H1 (cell line): ENCODE data around the gene CYP2C19. TPM values are rescaled to one million over a fixed set of nuclear protein-coding genes. Genes with fewer than 3 reads are reported as not detected.

Source experiments
- CTCF ChIA-PET: fragments of 300-600 bp; sonication (Branson Sonifier 250); formaldehyde crosslinking; loops from one replicate; lab custom pipeline; 2021; ENCODE audit not compliant: partially characterized antibody; lab: Charles Lee
- POLR2A ChIA-PET: fragments of 300-600 bp; sonication (Branson Sonifier 250); formaldehyde crosslinking; loops from one replicate; lab custom pipeline; 2021; ENCODE audit warnings: inconsistent platforms; ENCODE audit not compliant: partially characterized antibody; lab: Charles Lee
- DNase-seq, 2 experiments: peaks; one replicate each; pipeline versions ENCODE4 v3.0.0 to v3.0.0-alpha.2; 2010 to 2022; ENCODE audit warnings: low spot score in 2 of 2, low read depth in 1 of 2, mixed read lengths in 1 of 2
- FAIRE-seq: peaks from 2 replicates; lab custom pipeline; 2011; peaks lifted over from hg19 to GRCh38; lab: Jason Lieb, UNC
- H2AFZ ChIP-seq: 2 replicates; pipeline ENCODE4 v1.8.1; 2012; ENCODE audit warnings: low read length, inconsistent platforms
- H2AK5ac ChIP-seq: 2 replicates; pipeline ENCODE4 v1.6.1; 2013; ENCODE audit warnings: low read depth, low read length
- H2BK120ac ChIP-seq: replicated peaks from 2 replicates; pipeline ENCODE3; 2013; ENCODE audit warnings: low read depth, low read length, inconsistent platforms
- H2BK12ac ChIP-seq: 2 replicates; pipeline ENCODE4 v1.6.1; 2013; ENCODE audit warnings: low read depth, low read length
- H2BK15ac ChIP-seq: 2 replicates; pipeline ENCODE4 v1.6.1; 2013; ENCODE audit warnings: low read length
- H2BK20ac ChIP-seq: 2 replicates; pipeline ENCODE4 v1.6.1; 2013; ENCODE audit warnings: low read length
- H2BK5ac ChIP-seq: 2 replicates; pipeline ENCODE4 v1.6.1; 2013; ENCODE audit warnings: low read depth, low read length
- H3K14ac ChIP-seq: 2 replicates; pipeline ENCODE4 v1.6.1; 2013; ENCODE audit warnings: inconsistent platforms; ENCODE audit not compliant: insufficient read length
- H3K18ac ChIP-seq: 2 replicates; pipeline ENCODE4 v1.6.1; 2013; ENCODE audit warnings: low read length; ENCODE audit errors: extremely low read depth
- H3K23ac ChIP-seq: 2 replicates; pipeline ENCODE4 v1.6.1; 2013; ENCODE audit warnings: inconsistent platforms; ENCODE audit not compliant: insufficient read length
- H3K23me2 ChIP-seq: 2 replicates; pipeline ENCODE4 v1.6.1; 2013; ENCODE audit warnings: low read depth, low read length
- H3K27ac ChIP-seq: 2 replicates; pipeline ENCODE4 v1.6.1; 2011; ENCODE audit warnings: low read depth, low read length, inconsistent platforms
- H3K27me3 ChIP-seq, 4 experiments: replicated peaks in 1 of 4; 1 replicate in 1 of 4; 2 replicates in 3 of 4; pipeline versions ENCODE4 v1.6.1 to v1.8.1; 2011 to 2013; ENCODE audit warnings: low read length in 3 of 4, mild to moderate bottlenecking in 3 of 4, inconsistent platforms in 2 of 4, mixed read lengths in 2 of 4, moderate library complexity in 1 of 4; ENCODE audit not compliant: control insufficient read depth in 3 of 4, insufficient read depth in 3 of 4; ENCODE audit errors: extremely low read depth in 1 of 4
- H3K36me3 ChIP-seq, 4 experiments: 2 replicates each; pipeline versions ENCODE4 v1.6.1 to v1.8.1; 2011 to 2013; ENCODE audit warnings: mild to moderate bottlenecking in 4 of 4, low read length in 3 of 4, moderate library complexity in 2 of 4, control low read depth in 1 of 4, inconsistent platforms in 1 of 4; ENCODE audit not compliant: insufficient read depth in 4 of 4, control insufficient read depth in 2 of 4
- H3K4ac ChIP-seq: replicated peaks from 2 replicates; pipeline ENCODE3; 2013; ENCODE audit warnings: low read length, low read depth, mixed read lengths, inconsistent platforms; ENCODE audit not compliant: insufficient read length
- H3K4me1 ChIP-seq, 4 experiments: replicated peaks in 1 of 4; 1 replicate in 1 of 4; 2 replicates in 3 of 4; pipeline versions ENCODE4 v1.6.1 to v1.8.1; 2011 to 2013; ENCODE audit warnings: low read length in 3 of 4, inconsistent platforms in 2 of 4, mixed read lengths in 1 of 4; ENCODE audit not compliant: insufficient read depth in 4 of 4, control insufficient read depth in 3 of 4
- H3K4me2 ChIP-seq, 2 experiments: 2 replicates each; pipeline versions ENCODE4 v1.6.1 to v1.8.1; 2011 to 2013; ENCODE audit warnings: low read depth in 2 of 2, low read length in 2 of 2, control low read depth in 1 of 2, inconsistent platforms in 1 of 2, mild to moderate bottlenecking in 1 of 2; ENCODE audit not compliant: insufficient read depth in 1 of 2
- H3K4me3 ChIP-seq, 4 experiments: fragments of 200-600, 300-600 bp in 1 of 4; sonication (generic), shearing (Covaris generic), sonication (Bioruptor Twin) in 1 of 4; 2 replicates each; pipeline versions ENCODE4 v1.5.1 to v1.8.1; 2011 to 2016; ENCODE audit warnings: low read length in 4 of 4, low read depth in 3 of 4, control low read depth in 2 of 4, inconsistent platforms in 2 of 4, mild to moderate bottlenecking in 2 of 4, mixed read lengths in 1 of 4, moderate library complexity in 1 of 4; ENCODE audit not compliant: insufficient read depth in 2 of 4; ENCODE audit errors: extremely low read depth in 1 of 4
- H3K56ac ChIP-seq: replicated peaks from 2 replicates; pipeline ENCODE3; 2013; ENCODE audit warnings: low read depth, mild to moderate bottlenecking, mixed read lengths, low read length, inconsistent platforms; ENCODE audit not compliant: insufficient read length
- H3K79me1 ChIP-seq: 2 replicates; pipeline ENCODE4 v1.6.1; 2013; ENCODE audit warnings: low read depth, low read length, control low read depth
- H3K79me2 ChIP-seq, 2 experiments: 2 replicates each; pipeline versions ENCODE4 v1.6.1 to v1.8.1; 2012 to 2013; ENCODE audit warnings: low read length in 2 of 2, mild to moderate bottlenecking in 2 of 2, inconsistent platforms in 1 of 2; ENCODE audit not compliant: insufficient read depth in 2 of 2, control insufficient read depth in 1 of 2
- H3K9ac ChIP-seq, 4 experiments: replicated peaks in 1 of 4; 1 replicate in 1 of 4; 2 replicates in 3 of 4; pipeline versions ENCODE4 v1.6.1 to v1.8.1; 2011 to 2013; ENCODE audit warnings: low read depth in 3 of 4, low read length in 3 of 4, control low read depth in 2 of 4, mild to moderate bottlenecking in 2 of 4, moderate library complexity in 2 of 4, inconsistent platforms in 1 of 4; ENCODE audit errors: extremely low read depth in 1 of 4
- H3K9me3 ChIP-seq, 2 experiments: 2 replicates each; pipeline versions ENCODE4 v1.6.1 to v1.8.1; 2012 to 2013; ENCODE audit warnings: mild to moderate bottlenecking in 2 of 2, moderate library complexity in 2 of 2, control low read depth in 1 of 2, inconsistent platforms in 1 of 2, low read depth in 1 of 2, low read length in 1 of 2, mixed read lengths in 1 of 2; ENCODE audit not compliant: insufficient read depth in 2 of 2
- H4K20me1 ChIP-seq, 2 experiments: replicated peaks in 1 of 2; 2 replicates each; pipeline versions ENCODE3 to v1.8.1; 2011 to 2013; ENCODE audit warnings: inconsistent platforms in 2 of 2, low read length in 2 of 2, mild to moderate bottlenecking in 1 of 2; ENCODE audit not compliant: insufficient read depth in 2 of 2, control insufficient read depth in 1 of 2
- H4K5ac ChIP-seq: 2 replicates; pipeline ENCODE4 v1.6.1; 2013; ENCODE audit warnings: low read length, low read depth, mixed read lengths, inconsistent platforms; ENCODE audit not compliant: insufficient read length
- H4K8ac ChIP-seq: 2 replicates; pipeline ENCODE4 v1.8.0; 2013; ENCODE audit warnings: mild to moderate bottlenecking, moderate library complexity, low read length, inconsistent platforms; ENCODE audit not compliant: insufficient read depth; ENCODE audit errors: extremely low read depth
- H4K91ac ChIP-seq: replicated peaks from 2 replicates; pipeline ENCODE3; 2013; ENCODE audit warnings: low read length, mixed read lengths, inconsistent platforms; ENCODE audit not compliant: insufficient read length
- ASH2L ChIP-seq: fragments of 200-600, 300-600 bp; sonication (generic); IDR thresholded peaks from one replicate; pipeline ENCODE4 v1.7.1; 2017; ENCODE audit warnings: low read length
- CEBPB ChIP-seq: IDR thresholded peaks from 2 replicates; pipeline ENCODE4 v1.6.1; 2012; ENCODE audit warnings: low read depth, low read length
- CREB1 ChIP-seq: IDR thresholded peaks from 2 replicates; pipeline ENCODE4 v1.6.1; 2012; ENCODE audit warnings: inconsistent platforms
- FOSL1 ChIP-seq: IDR thresholded peaks from 2 replicates; pipeline ENCODE4 v1.6.1; 2011; ENCODE audit warnings: mild to moderate bottlenecking, low read depth, low read length, moderate library complexity; ENCODE audit not compliant: insufficient read depth
- GTF2F1 ChIP-seq: IDR thresholded peaks from 2 replicates; pipeline ENCODE4 v1.6.1; 2012; ENCODE audit warnings: low read depth, low read length, improper control_type of control experiment, borderline replicate concordance
- KDM1A ChIP-seq: fragments of 200-600, 300-600 bp; sonication (generic); IDR thresholded peaks from 2 replicates; pipeline ENCODE4 v1.7.1; 2016; ENCODE audit warnings: mild to moderate bottlenecking, low read length, borderline replicate concordance
- KDM4A ChIP-seq: IDR thresholded peaks from one replicate; pipeline ENCODE4 v1.7.1; 2012; ENCODE audit warnings: low read depth, mild to moderate bottlenecking, moderate library complexity, low read length, inconsistent platforms; ENCODE audit not compliant: severe bottlenecking
- POU5F1 ChIP-seq: IDR thresholded peaks from 2 replicates; pipeline ENCODE4 v1.6.1; 2011; ENCODE audit warnings: low read depth, mild to moderate bottlenecking, low read length, moderate library complexity
- SIX5 ChIP-seq: IDR thresholded peaks from 2 replicates; pipeline ENCODE4 v1.6.1; 2011; ENCODE audit warnings: mild to moderate bottlenecking, low read depth, low read length
- USF2 ChIP-seq: IDR thresholded peaks from 2 replicates; pipeline ENCODE4 v1.6.1; 2011; ENCODE audit warnings: low read length, improper control_type of control experiment
- ZNF274 ChIP-seq: IDR thresholded peaks from 2 replicates; pipeline ENCODE4 v1.7.0; 2012; ENCODE audit warnings: low read length, borderline replicate concordance; ENCODE audit errors: extremely low read depth
- WGBS, 2 experiments: shearing (Covaris generic) in 1 of 2; methylation state at CpG; one replicate each; pipeline versions ENCODE4 v1.1.6 to v1.1.7; 2013 to 2015; ENCODE audit warnings: low lambda C conversion rate in 2 of 2, mixed read lengths in 2 of 2, inconsistent platforms in 1 of 2, low coverage in 1 of 2, missing lambda C conversion rate in 1 of 2; ENCODE audit not compliant: insufficient replicate concordance in 2 of 2, insufficient coverage in 1 of 2, insufficient read length in 1 of 2; ENCODE audit errors: extremely low coverage in 1 of 2, missing lambda C conversion rate in 1 of 2; 5-methylcytosine and 5-hydroxymethylcytosine counted together
- polyA plus RNA-seq, 7 experiments: library from polyadenylated mRNA; depleted of rRNA in 3 of 7; stranded (reverse) in 5 of 7; unstranded in 2 of 7; fragments of >200 nt in 5 of 7; fragments of 200-250 nt in 2 of 7; gene quantifications; 1 replicate in 5 of 7; 2 replicates in 1 of 7; 4 replicates in 1 of 7; pipeline versions ENCODE4 v1.2.1 to v1.2.3, GENCODE V29; 2011 to 2013; ENCODE audit warnings: missing spikeins in 2 of 7, mixed read lengths in 2 of 7
- total RNA-seq: library from RNA; stranded (reverse); fragmentation: NEBNext Ultra II Directional; extraction: Animal tissue kit (Norgen Biotek cat#: 25700); gene quantifications from 2 replicates; pipeline ENCODE4 v1.2.1, GENCODE V29; 2021
- TF ChIP-seq, protein P1 (sequence below): IDR thresholded peaks from 2 replicates; pipeline ENCODE4 v1.6.1; 2011; ENCODE audit warnings: low read depth, mild to moderate bottlenecking, low read length; ENCODE audit not compliant: insufficient read depth
- TF ChIP-seq, protein P2 (sequence below): IDR thresholded peaks from 2 replicates; pipeline ENCODE4 v1.6.1; 2012; ENCODE audit warnings: inconsistent platforms

CYP2C19 gene
- total and polyA plus RNA-seq, 2 of the 8 experiments (the other 6 are each of a cell fraction or from before 2014, with no cell fraction given), result not detected

- H2BK12ac ChIP-seq, result no peak overlapping the region
- H3K36me3 ChIP-seq, result no peaks in the 10 kb centered on the region
- H3K18ac ChIP-seq, result no peak overlapping the region
- no peak overlapping the region for H3K27ac ChIP-seq
- H3K9ac ChIP-seq, result no peak overlapping the region
- no peak overlapping the region for H3K4me2 ChIP-seq
- H3K79me1 ChIP-seq, result no peaks in the 10 kb centered on the region
- no peaks in the 10 kb centered on the region for H3K79me2 ChIP-seq
- FAIRE-seq (no peak), DNase-seq (no peak)
- no peak overlapping the region for H2BK20ac ChIP-seq
- no peak overlapping the region for H3K4me3 ChIP-seq
- no peak overlapping the region for H3K56ac ChIP-seq
- no peak overlapping the region for H4K5ac ChIP-seq
- H3K23me2 ChIP-seq, result no peaks in the 10 kb centered on the region
- H4K91ac ChIP-seq, result no peak overlapping the region
- no peak overlapping the region for H2AFZ ChIP-seq
- no peak overlapping the region for H3K23ac ChIP-seq
- H3K9me3 ChIP-seq, result no peaks in the 10 kb centered on the region
- no peaks in the 10 kb centered on the region for H3K27me3 ChIP-seq
- H3K4me1 ChIP-seq, result no peaks in the 10 kb centered on the region
- H3K14ac ChIP-seq, result no peak overlapping the region
- CTCF ChIA-PET, result no interaction called here
- WGBS, 2 experiments, result 100% methylated on average over 1 of the region's 1 CpG; no CpG with 5 or more reads in 1 of the 2 experiments
- no peak overlapping the region for H4K8ac ChIP-seq
- no peak overlapping the region for H3K4ac ChIP-seq
- no peak overlapping the region for H2BK5ac ChIP-seq
- H2AK5ac ChIP-seq, result no peak overlapping the region
- H2BK120ac ChIP-seq, result no peak overlapping the region
- POLR2A ChIA-PET, result no interaction called here
- no peak overlapping the region for H2BK15ac ChIP-seq
- no peaks in the 10 kb centered on the region for H4K20me1 ChIP-seq
- no peak for TF ChIP-seq SIX5
- TF ChIP-seq GTF2F1, result no peak
- no peak for TF ChIP-seq CEBPB
- TF ChIP-seq CREB1, result no peak
- no peak for TF ChIP-seq FOSL1
- TF ChIP-seq ASH2L, result no peak
- no peak for TF ChIP-seq USF2
- TF ChIP-seq ZNF274, result no peak
- no peak for TF ChIP-seq KDM4A
- TF ChIP-seq POU5F1, result no peak
- TF ChIP-seq KDM1A, result no peak
- TF ChIP-seq, protein P1, sequence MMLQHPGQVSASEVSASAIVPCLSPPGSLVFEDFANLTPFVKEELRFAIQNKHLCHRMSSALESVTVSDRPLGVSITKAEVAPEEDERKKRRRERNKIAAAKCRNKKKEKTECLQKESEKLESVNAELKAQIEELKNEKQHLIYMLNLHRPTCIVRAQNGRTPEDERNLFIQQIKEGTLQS, result no peak
- TF ChIP-seq, protein P2, sequence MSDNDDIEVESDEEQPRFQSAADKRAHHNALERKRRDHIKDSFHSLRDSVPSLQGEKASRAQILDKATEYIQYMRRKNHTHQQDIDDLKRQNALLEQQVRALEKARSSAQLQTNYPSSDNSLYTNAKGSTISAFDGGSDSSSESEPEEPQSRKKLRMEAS, result no peak
Observed at GRCh38 chr10:94850766-94851165, 88.3 kb downstream of the CYP2C19 start.
